Measurements from ENCODE around the gene SYT3. TPM values are rescaled to one million over a fixed set of nuclear protein-coding genes. Genes with fewer than 3 reads are reported as not detected.

SYT3 gene
- total and polyA plus RNA-seq, 2 experiments from 2014 or later, result 10.0 to 25.5 TPM

DNA sequence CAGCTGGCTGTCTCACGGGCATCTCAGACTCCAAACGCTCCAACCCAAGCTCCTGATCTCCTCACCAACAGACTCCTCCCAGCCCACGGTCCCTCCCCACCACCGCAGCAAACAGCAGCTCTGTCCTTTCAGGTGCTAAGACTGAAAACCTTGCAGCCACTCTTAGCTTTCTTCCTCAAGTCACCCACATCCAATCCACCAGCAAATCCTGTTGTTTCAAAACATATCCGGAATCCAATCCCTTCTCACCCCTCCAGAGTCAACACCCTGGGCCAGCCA, 30.4 kb upstream of the SYT3 start:
- Histone ChIP-seq H3K4me1 (ENCODE audit: insufficient read depth) (peaks cover 17% of the 10 kb centered on the region), H3K79me2 (replicated peaks; ENCODE audit: insufficient read depth) (no peaks in the 10 kb centered on the region), H4K20me1 (replicated peaks; ENCODE audit: insufficient read depth) (peaks cover 3% of the 10 kb centered on the region; the same call in 1 of the 2 replicates), H3K4me3 (no peak overlapping the region), H3K27me3 (ENCODE audit: insufficient read depth) (peaks cover 93% of the 10 kb centered on the region), H2AFZ (no peak overlapping the region), H3K9me2 (ENCODE audit: insufficient read depth) (no peaks in the 10 kb centered on the region), H3K36me3 (ENCODE audit: insufficient read depth) (no peaks in the 10 kb centered on the region), H3K4me2 (no peak overlapping the region), H3F3A (replicated peaks; ENCODE audit: low read depth) (peaks cover 3% of the 10 kb centered on the region; the same call in 1 of the 2 replicates), H3K27ac (ENCODE audit: low read depth) (no peak overlapping the region)
- no peak for ATAC-seq
- TF ChIP-seq, protein P1, sequence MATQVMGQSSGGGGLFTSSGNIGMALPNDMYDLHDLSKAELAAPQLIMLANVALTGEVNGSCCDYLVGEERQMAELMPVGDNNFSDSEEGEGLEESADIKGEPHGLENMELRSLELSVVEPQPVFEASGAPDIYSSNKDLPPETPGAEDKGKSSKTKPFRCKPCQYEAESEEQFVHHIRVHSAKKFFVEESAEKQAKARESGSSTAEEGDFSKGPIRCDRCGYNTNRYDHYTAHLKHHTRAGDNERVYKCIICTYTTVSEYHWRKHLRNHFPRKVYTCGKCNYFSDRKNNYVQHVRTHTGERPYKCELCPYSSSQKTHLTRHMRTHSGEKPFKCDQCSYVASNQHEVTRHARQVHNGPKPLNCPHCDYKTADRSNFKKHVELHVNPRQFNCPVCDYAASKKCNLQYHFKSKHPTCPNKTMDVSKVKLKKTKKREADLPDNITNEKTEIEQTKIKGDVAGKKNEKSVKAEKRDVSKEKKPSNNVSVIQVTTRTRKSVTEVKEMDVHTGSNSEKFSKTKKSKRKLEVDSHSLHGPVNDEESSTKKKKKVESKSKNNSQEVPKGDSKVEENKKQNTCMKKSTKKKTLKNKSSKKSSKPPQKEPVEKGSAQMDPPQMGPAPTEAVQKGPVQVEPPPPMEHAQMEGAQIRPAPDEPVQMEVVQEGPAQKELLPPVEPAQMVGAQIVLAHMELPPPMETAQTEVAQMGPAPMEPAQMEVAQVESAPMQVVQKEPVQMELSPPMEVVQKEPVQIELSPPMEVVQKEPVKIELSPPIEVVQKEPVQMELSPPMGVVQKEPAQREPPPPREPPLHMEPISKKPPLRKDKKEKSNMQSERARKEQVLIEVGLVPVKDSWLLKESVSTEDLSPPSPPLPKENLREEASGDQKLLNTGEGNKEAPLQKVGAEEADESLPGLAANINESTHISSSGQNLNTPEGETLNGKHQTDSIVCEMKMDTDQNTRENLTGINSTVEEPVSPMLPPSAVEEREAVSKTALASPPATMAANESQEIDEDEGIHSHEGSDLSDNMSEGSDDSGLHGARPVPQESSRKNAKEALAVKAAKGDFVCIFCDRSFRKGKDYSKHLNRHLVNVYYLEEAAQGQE (IDR thresholded peaks at IDR 0.05; ENCODE audit: unreplicated experiment), result no peak
- TF ChIP-seq JUNB (IDR thresholded peaks at IDR 0.05; ENCODE audit: unreplicated experiment) (no peak), ZNF114 (CRISPR knock-in tag; IDR thresholded peaks at IDR 0.05) (no peak), ZNF331 (CRISPR knock-in tag; IDR thresholded peaks at IDR 0.05; ENCODE audit: low read depth) (no peak), CTCF (conservative IDR thresholded peaks at IDR 0.05; ENCODE audit: low read depth in 2 of 2) (no peak), POLR2AphosphoS5 (IDR thresholded peaks at IDR 0.05; ENCODE audit: low read depth) (no peak), EZH2phosphoT487 (IDR thresholded peaks at IDR 0.05; ENCODE audit: unreplicated experiment) (no peak), STAT1 (IDR thresholded peaks at IDR 0.05; ENCODE audit: unreplicated experiment) (no peak), NANOG (IDR thresholded peaks at IDR 0.05; ENCODE audit: borderline replicate concordance) (no peak)
- TF ChIP-seq, protein P2, sequence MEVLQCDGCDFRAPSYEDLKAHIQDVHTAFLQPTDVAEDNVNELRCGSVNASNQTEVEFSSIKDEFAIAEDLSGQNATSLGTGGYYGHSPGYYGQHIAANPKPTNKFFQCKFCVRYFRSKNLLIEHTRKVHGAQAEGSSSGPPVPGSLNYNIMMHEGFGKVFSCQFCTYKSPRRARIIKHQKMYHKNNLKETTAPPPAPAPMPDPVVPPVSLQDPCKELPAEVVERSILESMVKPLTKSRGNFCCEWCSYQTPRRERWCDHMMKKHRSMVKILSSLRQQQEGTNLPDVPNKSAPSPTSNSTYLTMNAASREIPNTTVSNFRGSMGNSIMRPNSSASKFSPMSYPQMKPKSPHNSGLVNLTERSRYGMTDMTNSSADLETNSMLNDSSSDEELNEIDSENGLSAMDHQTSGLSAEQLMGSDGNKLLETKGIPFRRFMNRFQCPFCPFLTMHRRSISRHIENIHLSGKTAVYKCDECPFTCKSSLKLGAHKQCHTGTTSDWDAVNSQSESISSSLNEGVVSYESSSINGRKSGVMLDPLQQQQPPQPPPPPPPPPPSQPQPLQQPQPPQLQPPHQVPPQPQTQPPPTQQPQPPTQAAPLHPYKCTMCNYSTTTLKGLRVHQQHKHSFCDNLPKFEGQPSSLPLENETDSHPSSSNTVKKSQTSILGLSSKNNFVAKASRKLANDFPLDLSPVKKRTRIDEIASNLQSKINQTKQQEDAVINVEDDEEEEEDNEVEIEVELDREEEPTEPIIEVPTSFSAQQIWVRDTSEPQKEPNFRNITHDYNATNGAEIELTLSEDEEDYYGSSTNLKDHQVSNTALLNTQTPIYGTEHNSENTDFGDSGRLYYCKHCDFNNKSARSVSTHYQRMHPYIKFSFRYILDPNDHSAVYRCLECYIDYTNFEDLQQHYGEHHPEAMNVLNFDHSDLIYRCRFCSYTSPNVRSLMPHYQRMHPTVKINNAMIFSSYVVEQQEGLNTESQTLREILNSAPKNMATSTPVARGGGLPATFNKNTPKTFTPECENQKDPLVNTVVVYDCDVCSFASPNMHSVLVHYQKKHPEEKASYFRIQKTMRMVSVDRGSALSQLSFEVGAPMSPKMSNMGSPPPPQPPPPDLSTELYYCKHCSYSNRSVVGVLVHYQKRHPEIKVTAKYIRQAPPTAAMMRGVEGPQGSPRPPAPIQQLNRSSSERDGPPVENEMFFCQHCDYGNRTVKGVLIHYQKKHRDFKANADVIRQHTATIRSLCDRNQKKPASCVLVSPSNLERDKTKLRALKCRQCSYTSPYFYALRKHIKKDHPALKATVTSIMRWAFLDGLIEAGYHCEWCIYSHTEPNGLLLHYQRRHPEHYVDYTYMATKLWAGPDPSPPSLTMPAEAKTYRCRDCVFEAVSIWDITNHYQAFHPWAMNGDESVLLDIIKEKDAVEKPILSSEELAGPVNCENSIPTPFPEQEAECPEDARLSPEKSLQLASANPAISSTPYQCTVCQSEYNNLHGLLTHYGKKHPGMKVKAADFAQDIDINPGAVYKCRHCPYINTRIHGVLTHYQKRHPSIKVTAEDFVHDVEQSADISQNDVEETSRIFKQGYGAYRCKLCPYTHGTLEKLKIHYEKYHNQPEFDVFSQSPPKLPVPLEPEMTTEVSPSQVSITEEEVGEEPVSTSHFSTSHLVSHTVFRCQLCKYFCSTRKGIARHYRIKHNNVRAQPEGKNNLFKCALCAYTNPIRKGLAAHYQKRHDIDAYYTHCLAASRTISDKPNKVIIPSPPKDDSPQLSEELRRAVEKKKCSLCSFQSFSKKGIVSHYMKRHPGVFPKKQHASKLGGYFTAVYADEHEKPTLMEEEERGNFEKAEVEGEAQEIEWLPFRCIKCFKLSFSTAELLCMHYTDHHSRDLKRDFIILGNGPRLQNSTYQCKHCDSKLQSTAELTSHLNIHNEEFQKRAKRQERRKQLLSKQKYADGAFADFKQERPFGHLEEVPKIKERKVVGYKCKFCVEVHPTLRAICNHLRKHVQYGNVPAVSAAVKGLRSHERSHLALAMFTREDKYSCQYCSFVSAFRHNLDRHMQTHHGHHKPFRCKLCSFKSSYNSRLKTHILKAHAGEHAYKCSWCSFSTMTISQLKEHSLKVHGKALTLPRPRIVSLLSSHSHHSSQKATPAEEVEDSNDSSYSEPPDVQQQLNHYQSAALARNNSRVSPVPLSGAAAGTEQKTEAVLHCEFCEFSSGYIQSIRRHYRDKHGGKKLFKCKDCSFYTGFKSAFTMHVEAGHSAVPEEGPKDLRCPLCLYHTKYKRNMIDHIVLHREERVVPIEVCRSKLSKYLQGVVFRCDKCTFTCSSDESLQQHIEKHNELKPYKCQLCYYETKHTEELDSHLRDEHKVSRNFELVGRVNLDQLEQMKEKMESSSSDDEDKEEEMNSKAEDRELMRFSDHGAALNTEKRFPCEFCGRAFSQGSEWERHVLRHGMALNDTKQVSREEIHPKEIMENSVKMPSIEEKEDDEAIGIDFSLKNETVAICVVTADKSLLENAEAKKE (CRISPR knock-in tag; IDR thresholded peaks at IDR 0.05), result no peak
- TF ChIP-seq, protein P3, sequence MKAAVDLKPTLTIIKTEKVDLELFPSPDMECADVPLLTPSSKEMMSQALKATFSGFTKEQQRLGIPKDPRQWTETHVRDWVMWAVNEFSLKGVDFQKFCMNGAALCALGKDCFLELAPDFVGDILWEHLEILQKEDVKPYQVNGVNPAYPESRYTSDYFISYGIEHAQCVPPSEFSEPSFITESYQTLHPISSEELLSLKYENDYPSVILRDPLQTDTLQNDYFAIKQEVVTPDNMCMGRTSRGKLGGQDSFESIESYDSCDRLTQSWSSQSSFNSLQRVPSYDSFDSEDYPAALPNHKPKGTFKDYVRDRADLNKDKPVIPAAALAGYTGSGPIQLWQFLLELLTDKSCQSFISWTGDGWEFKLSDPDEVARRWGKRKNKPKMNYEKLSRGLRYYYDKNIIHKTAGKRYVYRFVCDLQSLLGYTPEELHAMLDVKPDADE (IDR thresholded peaks at IDR 0.05), result no peak
- H3K36me3 Mint-ChIP-seq (ENCODE audit: low read depth), result peaks cover 39% of the 10 kb centered on the region
- H3K4me3 Mint-ChIP-seq, result no peak overlapping the region
- peaks cover 12% of the 10 kb centered on the region for H3K27me3 Mint-ChIP-seq (ENCODE audit: insufficient read depth, low read depth, poor library complexity)
- H3K9me3 Mint-ChIP-seq, result peaks cover 72% of the 10 kb centered on the region
- H3K27ac Mint-ChIP-seq, result no peak overlapping the region
- no peak for DNase-seq (ENCODE audit: low spot score)
- H3K4me1 Mint-ChIP-seq, result no peaks in the 10 kb centered on the region

Measured in GM23338 (cell line).